ENCODE measurements around the gene SNCAIP. TPM values are rescaled to one million over a fixed set of nuclear protein-coding genes. Genes with fewer than 3 reads are reported as not detected.

SNCAIP gene
- total RNA-seq, 1 experiment from 2014 or later = 3.0 TPM

DNA sequence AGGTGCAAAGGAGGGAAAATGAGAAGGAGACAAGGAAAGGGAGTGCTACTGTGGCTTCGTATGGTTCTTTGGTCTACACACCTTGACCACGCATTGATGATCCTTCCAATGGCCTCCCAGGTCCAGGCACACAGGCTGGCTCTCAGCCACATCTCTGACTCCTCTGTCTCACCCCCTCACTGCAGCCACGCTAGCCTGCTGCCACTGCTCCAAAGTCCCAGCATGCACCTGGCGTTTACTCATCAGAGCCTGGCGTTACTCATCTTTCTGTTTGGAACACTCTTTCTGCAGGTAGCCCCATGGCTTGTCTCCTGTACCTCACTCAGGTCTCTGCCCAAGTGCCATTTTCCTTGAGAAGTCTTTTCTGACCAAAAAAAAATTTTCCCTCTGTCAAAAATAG is 195.5 kb downstream of the SNCAIP start:
- H3K4me1 Mint-ChIP-seq = no peaks in the 10 kb centered on the region
- Histone ChIP-seq H2AK5ac (ENCODE audit: insufficient read length, low read length) (no peak overlapping the region), H3K27me3 (ENCODE audit: insufficient read depth, low read length) (no peaks in the 10 kb centered on the region), H3K18ac (ENCODE audit: insufficient read length, low read depth, low read length) (no peak overlapping the region), H2BK5ac (ENCODE audit: insufficient read length, low read length) (no peak overlapping the region), H2AFZ (ENCODE audit: low read length) (no peak overlapping the region), H3K4me2 (ENCODE audit: insufficient read depth, insufficient read length, low read length) (no peak overlapping the region), H3K23ac (ENCODE audit: insufficient read length, low read depth, low read length) (no peak overlapping the region), H4K91ac (ENCODE audit: insufficient read length, low read depth, low read length) (no peak overlapping the region), H3K9me3 (ENCODE audit: control insufficient read depth, low read depth, low read length) (no peaks in the 10 kb centered on the region), H4K8ac (replicated peaks; ENCODE audit: insufficient read length, low read depth, low read length) (no peak overlapping the region), H3K79me1 (ENCODE audit: insufficient read depth, low read depth, low read length, poor library complexity, severe bottlenecking) (no peaks in the 10 kb centered on the region), H3K4me1 (ENCODE audit: insufficient read depth, low read length) (no peaks in the 10 kb centered on the region), H2BK15ac (ENCODE audit: low read depth, low read length) (no peak overlapping the region), H2BK12ac (ENCODE audit: insufficient read length, low read depth, low read length) (no peak overlapping the region), H3K79me2 (ENCODE audit: insufficient read depth, low read length) (no peaks in the 10 kb centered on the region), H3K9ac (ENCODE audit: extremely low read depth, insufficient read length, low read length) (no peak overlapping the region), H3K56ac (ENCODE audit: insufficient read length, low read depth, low read length) (no peak overlapping the region), H3K4ac (ENCODE audit: low read depth, low read length) (no peak overlapping the region), H3T11ph (ENCODE audit: low read length) (no peak overlapping the region), H4K20me1 (ENCODE audit: control insufficient read depth, insufficient read depth, insufficient read length) (no peaks in the 10 kb centered on the region), H3K23me2 (ENCODE audit: insufficient read length, low read depth, low read length, poor library complexity, severe bottlenecking) (no peaks in the 10 kb centered on the region), H3K27ac (ENCODE audit: insufficient read length, low read depth, low read length) (no peak overlapping the region), H2BK120ac (ENCODE audit: low read depth, low read length, poor library complexity, severe bottlenecking) (no peak overlapping the region), H3K14ac (ENCODE audit: insufficient read depth, low read length) (no peak overlapping the region), H4K5ac (ENCODE audit: insufficient read length, low read depth, low read length) (no peak overlapping the region), H2BK20ac (ENCODE audit: low read depth, low read length, poor library complexity, severe bottlenecking) (no peak overlapping the region)
- H3K27ac Mint-ChIP-seq = no peak overlapping the region; a peak in 2 of 7 replicates
- WGBS (ENCODE audit: extremely low coverage, insufficient read length, low lambda C conversion rate) = no CpG with 5 or more reads among the region's 5 CpGs
- no peak overlapping the region for H3K4me3 Mint-ChIP-seq
- H3K36me3 Mint-ChIP-seq (ENCODE audit: insufficient read depth in 1 of 3, low read depth in 3 of 3) = no peaks in the 10 kb centered on the region
- H3K27me3 Mint-ChIP-seq (ENCODE audit: low read depth) = no peaks in the 10 kb centered on the region; the same call in 1 of the 2 replicates
- H3K9me3 Mint-ChIP-seq = no peaks in the 10 kb centered on the region
- no peak for TF ChIP-seq CTCF (conservative IDR thresholded peaks at IDR 0.05)
- no peak for DNase-seq
